CD4-positive, CD25-positive, alpha-beta regulatory T cell (primary cell): Measurements from ENCODE around the gene PWWP2B. TPM values are rescaled to one million over a fixed set of nuclear protein-coding genes. Genes with fewer than 3 reads are reported as not detected.
A peak's percentile ranks its signal among the peaks of the same experiment; 100 is the strongest.

Experiments
- ATAC-seq, 2 donors: fragments of 150-1000 bp; cut with Tn5 transposase; one replicate each; pipeline ENCODE4 v1.10.0; 2021; ENCODE audit warnings: low read depth in 2 of 2, moderate number of reproducible peaks in 2 of 2, moderate library complexity in 1 of 2
- DNase-seq, 3 donors: peaks; one replicate each; pipeline versions ENCODE4 v3.0.0 to v3.0.0-alpha.2; 2012 to 2022; ENCODE audit warnings: mixed read lengths in 1 of 3
- H3K27ac ChIP-seq: one replicate; pipeline ENCODE4 v1.7.0; 2013; ENCODE audit warnings: mild to moderate bottlenecking, low read length; ENCODE audit not compliant: insufficient read depth, poor library complexity, severe bottlenecking
- H3K27me3 ChIP-seq: one replicate; pipeline ENCODE4 v1.7.0; 2013; ENCODE audit warnings: low read length; ENCODE audit not compliant: control insufficient read depth, insufficient read depth
- H3K36me3 ChIP-seq: one replicate; pipeline ENCODE4 v1.7.0; 2013; ENCODE audit warnings: mild to moderate bottlenecking, low read length, moderate library complexity; ENCODE audit not compliant: control insufficient read depth, insufficient read depth
- H3K4me1 ChIP-seq: 2 replicates; pipeline ENCODE4 v1.7.0; 2013; ENCODE audit warnings: mild to moderate bottlenecking, low read length; ENCODE audit not compliant: insufficient read depth, control insufficient read depth, poor library complexity, severe bottlenecking
- H3K4me3 ChIP-seq: one replicate; pipeline ENCODE4 v1.7.0; 2013; ENCODE audit warnings: low read depth, mild to moderate bottlenecking, low read length, moderate library complexity
- H3K9me3 ChIP-seq, 2 experiments: 1 replicate in 1 of 2; 2 replicates in 1 of 2; pipeline ENCODE4 v1.7.0; 2013; ENCODE audit warnings: low read length in 2 of 2, mild to moderate bottlenecking in 1 of 2, moderate library complexity in 1 of 2; ENCODE audit not compliant: control insufficient read depth in 2 of 2
- H3K27ac Mint-ChIP-seq, 3 donors: one replicate each; pipeline ENCODE4 v1.8.0; 2020 to 2022; ENCODE audit warnings: mild to moderate bottlenecking in 3 of 3, mixed read lengths in 3 of 3, moderate library complexity in 2 of 3
- H3K27me3 Mint-ChIP-seq: one replicate; pipeline ENCODE4 v1.8.0; 2022; ENCODE audit warnings: mild to moderate bottlenecking, mixed read lengths
- H3K36me3 Mint-ChIP-seq: one replicate; pipeline ENCODE4 v1.8.0; 2020; ENCODE audit warnings: mixed read lengths
- H3K4me1 Mint-ChIP-seq, 4 donors: one replicate each; pipeline ENCODE4 v1.8.0; 2020 to 2022; ENCODE audit warnings: mixed read lengths in 4 of 4, mild to moderate bottlenecking in 1 of 4
- H3K4me3 Mint-ChIP-seq, 4 donors: one replicate each; pipeline ENCODE4 v1.8.0; 2020 to 2022; ENCODE audit warnings: mild to moderate bottlenecking in 4 of 4, mixed read lengths in 4 of 4, moderate library complexity in 3 of 4
- H3K9me3 Mint-ChIP-seq, 7 donors: one replicate each; pipeline ENCODE4 v1.8.0; 2020 to 2022; ENCODE audit warnings: mixed read lengths in 7 of 7, mild to moderate bottlenecking in 3 of 7, moderate library complexity in 2 of 7
- polyA plus RNA-seq, 4 donors: library from polyadenylated mRNA; unstranded; fragments of 300-500 nt; fragmentation: Illumina TruSeq; gene quantifications; one replicate each; pipeline ENCODE4 v1.2.3, GENCODE V29; 2021
- total RNA-seq: library from RNA; stranded (reverse); gene quantifications from one replicate; pipeline ENCODE4 v1.2.3, GENCODE V29; 2022

The PWWP2B gene
- total and polyA plus RNA-seq, 5 donors from 2014 or later, result 0.56 to 10.9 (median 0.90) TPM

DNA sequence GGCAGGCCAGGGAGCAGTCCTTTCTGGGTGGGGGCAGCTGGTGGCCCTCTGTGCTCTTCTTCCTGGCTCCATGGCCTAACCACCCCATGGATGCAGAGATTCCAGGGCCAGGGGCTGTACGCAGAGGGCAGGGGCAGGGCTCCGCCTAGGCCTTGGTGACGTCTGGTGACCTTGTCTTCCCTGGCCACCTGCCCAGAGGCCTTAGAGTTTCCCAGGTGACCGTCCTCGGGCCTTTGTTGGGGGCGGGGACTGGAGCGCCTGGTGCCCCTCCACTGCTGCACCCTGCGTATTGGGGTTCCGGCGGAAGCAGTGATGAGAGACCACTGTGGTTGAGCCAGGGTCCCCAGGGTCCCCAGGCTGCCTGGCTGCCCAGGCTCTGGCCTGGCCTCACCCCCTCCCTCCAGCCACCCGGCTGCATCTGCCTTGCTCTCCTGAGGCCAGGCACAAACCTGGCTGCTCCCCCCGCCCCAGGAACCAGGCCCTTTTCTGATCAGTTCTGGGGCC is 10.3 kb downstream of the PWWP2B start:
- no peak for ATAC-seq
- H3K4me1 ChIP-seq, result no peaks in the 10 kb centered on the region
- no peaks in the 10 kb centered on the region for H3K27me3 ChIP-seq
- H3K4me1 Mint-ChIP-seq, result peaks cover 0 to 6% (median 0%) of the 10 kb centered on the region in 4 donors
- peaks cover 5% of the 10 kb centered on the region for H3K36me3 Mint-ChIP-seq
- no peaks in the 10 kb centered on the region for H3K9me3 ChIP-seq
- no peaks in the 10 kb centered on the region for H3K27me3 Mint-ChIP-seq
- H3K27ac Mint-ChIP-seq, result no peak overlapping the region
- H3K36me3 ChIP-seq, result no peaks in the 10 kb centered on the region
- H3K27ac ChIP-seq, result no peak overlapping the region
- H3K4me3 ChIP-seq, result no peak overlapping the region
- no peak overlapping the region for H3K4me3 Mint-ChIP-seq
- H3K9me3 Mint-ChIP-seq, result peaks cover 0 to 2% (median 0%) of the 10 kb centered on the region in 7 donors
- DNase-seq, result no peak

DNA sequence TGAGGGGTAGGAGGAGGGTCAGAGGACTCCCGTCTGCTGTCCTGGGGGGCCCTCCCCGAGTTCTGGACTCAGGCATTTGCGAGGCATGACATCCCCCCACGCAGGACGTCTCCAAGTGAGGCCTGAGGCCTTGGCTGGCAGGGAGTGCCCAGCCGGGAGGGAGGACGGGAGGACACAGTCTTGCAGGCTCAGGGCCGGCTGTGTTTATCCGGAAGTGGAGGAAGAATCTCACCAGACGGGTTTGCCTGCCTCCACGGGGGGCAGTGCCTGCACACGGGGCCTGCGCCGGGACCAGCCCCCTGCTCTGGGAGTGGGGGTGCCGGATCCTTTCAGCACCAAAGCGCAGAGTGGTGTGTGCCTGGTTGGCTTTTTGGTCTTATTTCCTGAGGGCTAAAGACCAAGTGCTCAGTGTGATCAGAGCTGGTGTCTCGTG is 10.9 kb downstream of the PWWP2B start:
- no peak for DNase-seq
- no peaks in the 10 kb centered on the region for H3K9me3 ChIP-seq
- H3K36me3 Mint-ChIP-seq, result peaks cover 5% of the 10 kb centered on the region
- peaks cover 0 to 2% (median 0%) of the 10 kb centered on the region in 7 donors for H3K9me3 Mint-ChIP-seq
- no peaks in the 10 kb centered on the region for H3K36me3 ChIP-seq
- H3K4me1 Mint-ChIP-seq, result peaks cover 0 to 6% (median 0%) of the 10 kb centered on the region in 4 donors
- ATAC-seq, result peak in 1 of 2 donors; percentile 4
- H3K4me3 ChIP-seq, result no peak overlapping the region
- H3K27me3 ChIP-seq, result no peaks in the 10 kb centered on the region
- H3K4me1 ChIP-seq, result no peaks in the 10 kb centered on the region
- H3K27ac ChIP-seq, result no peak overlapping the region
- no peak overlapping the region for H3K27ac Mint-ChIP-seq
- no peak overlapping the region for H3K4me3 Mint-ChIP-seq
- no peaks in the 10 kb centered on the region for H3K27me3 Mint-ChIP-seq

GRCh38 chr10:132408367-132408781 is 11.4 kb downstream of the PWWP2B start:
- Histone ChIP-seq H3K4me1 (no peaks in the 10 kb centered on the region), H3K27ac (no peak overlapping the region), H3K4me3 (no peak overlapping the region), H3K27me3 (no peaks in the 10 kb centered on the region), H3K9me3 (no peaks in the 10 kb centered on the region), H3K36me3 (no peaks in the 10 kb centered on the region)
- DNase-seq (no peak), ATAC-seq (no peak)
- H3K36me3 Mint-ChIP-seq, result peaks cover 5% of the 10 kb centered on the region
- peaks cover 0 to 6% (median 0%) of the 10 kb centered on the region in 4 donors for H3K4me1 Mint-ChIP-seq
- no peaks in the 10 kb centered on the region for H3K27me3 Mint-ChIP-seq
- H3K9me3 Mint-ChIP-seq, result no peaks in the 10 kb centered on the region
- H3K4me3 Mint-ChIP-seq, result no peak overlapping the region
- no peak overlapping the region for H3K27ac Mint-ChIP-seq

GRCh38 chr10:132408823-132409666 is 12.0 kb downstream of the PWWP2B start:
- H3K27ac ChIP-seq, result no peak overlapping the region
- H3K4me3 ChIP-seq, result no peak overlapping the region
- H3K27me3 Mint-ChIP-seq, result no peaks in the 10 kb centered on the region
- no peaks in the 10 kb centered on the region for H3K9me3 ChIP-seq
- H3K9me3 Mint-ChIP-seq, result no peaks in the 10 kb centered on the region
- no peaks in the 10 kb centered on the region for H3K4me1 ChIP-seq
- DNase-seq, result no peak
- ATAC-seq, result no peak
- H3K27me3 ChIP-seq, result no peaks in the 10 kb centered on the region
- peaks cover 0 to 6% (median 0%) of the 10 kb centered on the region in 4 donors for H3K4me1 Mint-ChIP-seq
- H3K36me3 ChIP-seq, result no peaks in the 10 kb centered on the region
- H3K36me3 Mint-ChIP-seq, result peaks cover 5% of the 10 kb centered on the region
- H3K27ac Mint-ChIP-seq, result no peak overlapping the region
- no peak overlapping the region for H3K4me3 Mint-ChIP-seq

DNA sequence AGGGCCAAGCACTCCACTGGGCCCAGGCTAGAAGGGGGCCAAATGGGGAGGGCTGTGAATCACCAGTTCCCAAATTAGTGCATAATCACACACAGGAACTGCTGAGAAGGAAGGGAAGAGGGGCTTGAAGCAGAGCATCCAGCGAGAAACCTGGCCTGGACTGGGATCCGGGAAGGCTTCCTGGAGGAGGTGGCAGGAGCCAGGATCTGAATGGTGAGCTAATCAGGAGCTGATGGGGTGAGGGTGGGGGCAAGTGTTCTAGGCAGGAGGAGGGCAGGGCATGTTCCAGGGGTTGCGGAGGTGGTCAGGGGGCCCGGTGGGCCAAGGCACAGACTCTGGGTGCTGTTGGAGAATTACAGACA is 12.6 kb downstream of the PWWP2B start:
- Histone ChIP-seq H3K4me1 (no peaks in the 10 kb centered on the region), H3K27me3 (no peaks in the 10 kb centered on the region), H3K9me3 (no peaks in the 10 kb centered on the region), H3K36me3 (no peaks in the 10 kb centered on the region), H3K27ac (no peak overlapping the region), H3K4me3 (no peak overlapping the region)
- Mint-ChIP-seq H3K36me3 (peaks cover 5% of the 10 kb centered on the region), H3K4me1 (peaks cover 0 to 6% (median 0%) of the 10 kb centered on the region in 4 donors), H3K27ac (no peak overlapping the region), H3K4me3 (no peak overlapping the region), H3K9me3 (no peaks in the 10 kb centered on the region), H3K27me3 (no peaks in the 10 kb centered on the region)
- DNase-seq, result no peak
- ATAC-seq, result no peak

DNA sequence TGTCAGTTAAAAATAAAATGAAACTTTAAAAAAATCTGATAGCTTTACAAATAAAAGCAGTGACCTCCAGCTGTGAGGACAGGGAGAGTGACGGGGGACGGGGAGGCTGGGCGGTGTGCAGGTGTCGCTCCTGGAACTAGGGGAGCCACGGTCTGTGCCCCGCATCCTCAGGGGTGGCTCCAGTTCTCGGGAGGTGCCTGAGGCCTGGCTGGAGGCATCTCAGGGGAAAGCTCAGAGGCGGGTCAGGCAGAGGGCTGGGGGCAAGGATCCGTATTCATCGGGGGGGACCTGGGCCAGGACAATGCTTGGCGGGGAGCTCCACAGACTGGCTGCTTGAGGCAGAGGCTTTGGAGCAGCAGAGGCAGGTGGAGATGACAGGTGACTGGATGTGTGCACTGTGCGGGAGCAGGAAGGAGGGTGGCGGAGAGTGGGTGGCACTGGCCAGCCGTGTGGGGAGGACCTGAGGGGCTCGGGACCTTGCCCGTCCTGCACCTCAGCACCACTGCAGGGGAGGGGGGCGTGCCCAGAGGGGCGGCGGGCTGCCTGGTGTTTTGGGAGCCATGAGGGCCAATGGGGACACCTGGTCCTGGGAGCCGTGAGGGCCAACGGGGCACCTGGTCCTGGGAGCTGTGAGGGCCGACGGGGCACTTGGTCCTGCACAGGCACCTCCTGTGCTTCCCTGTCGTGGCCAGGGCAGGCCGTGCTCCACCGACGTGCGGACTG is 13.2 kb downstream of the PWWP2B start:
- H3K27me3 ChIP-seq, result no peaks in the 10 kb centered on the region
- H3K27ac ChIP-seq, result no peak overlapping the region
- Mint-ChIP-seq H3K36me3 (peaks cover 5% of the 10 kb centered on the region), H3K9me3 (no peaks in the 10 kb centered on the region), H3K4me1 (peaks cover 0 to 6% (median 2%) of the 10 kb centered on the region in 4 donors), H3K4me3 (no peak overlapping the region), H3K27ac (no peak overlapping the region), H3K27me3 (no peaks in the 10 kb centered on the region)
- ATAC-seq, result no peak
- H3K36me3 ChIP-seq, result no peaks in the 10 kb centered on the region
- H3K9me3 ChIP-seq, result no peaks in the 10 kb centered on the region
- H3K4me1 ChIP-seq, result no peaks in the 10 kb centered on the region
- no peak for DNase-seq
- H3K4me3 ChIP-seq, result no peak overlapping the region

- Mint-ChIP-seq H3K4me3 (no peak overlapping the region), H3K9me3 (no peaks in the 10 kb centered on the region), H3K27me3 (no peaks in the 10 kb centered on the region), H3K36me3 (peaks cover 5% of the 10 kb centered on the region), H3K27ac (peak overlapping the region in 1 of 3 donors; percentile 20), H3K4me1 (peaks cover 0 to 10% (median 4%) of the 10 kb centered on the region in 4 donors)
- ATAC-seq (peak in 1 of 2 donors; percentile 9), DNase-seq (no peak)
- Histone ChIP-seq H3K9me3 (no peaks in the 10 kb centered on the region), H3K4me3 (no peak overlapping the region), H3K27ac (no peak overlapping the region), H3K27me3 (no peaks in the 10 kb centered on the region), H3K4me1 (no peaks in the 10 kb centered on the region), H3K36me3 (no peaks in the 10 kb centered on the region)
These were observed 14.0 kb downstream of the PWWP2B start for GRCh38 chr10:132410779-132411532.
